Hepatocyte (in vitro differentiated cells): ENCODE results near the gene KCNS3.

Source experiments
- EZH2 ChIP-seq: fragments of 200-600 bp; sonication (generic); IDR thresholded peaks from 2 replicates; pipeline ENCODE4 v1.6.1; 2016; ENCODE audit warnings: antibody characterized with exemption, mild to moderate bottlenecking, borderline replicate concordance
- EZH2phosphoT487 ChIP-seq: fragments of 200-600 bp; sonication (generic); IDR thresholded peaks from one replicate; pipeline ENCODE4 v1.6.1; 2018; ENCODE audit warnings: antibody characterized with exemption, mild to moderate bottlenecking, low read depth, moderate library complexity; ENCODE audit not compliant: unreplicated experiment, severe bottlenecking
- TF ChIP-seq, protein P1 (sequence below): fragments of 200-600 bp; sonication (generic); IDR thresholded peaks from 2 replicates; pipeline ENCODE4 v1.5.1; 2016; ENCODE audit warnings: antibody characterized with exemption, mild to moderate bottlenecking; ENCODE audit not compliant: poor library complexity

DNA sequence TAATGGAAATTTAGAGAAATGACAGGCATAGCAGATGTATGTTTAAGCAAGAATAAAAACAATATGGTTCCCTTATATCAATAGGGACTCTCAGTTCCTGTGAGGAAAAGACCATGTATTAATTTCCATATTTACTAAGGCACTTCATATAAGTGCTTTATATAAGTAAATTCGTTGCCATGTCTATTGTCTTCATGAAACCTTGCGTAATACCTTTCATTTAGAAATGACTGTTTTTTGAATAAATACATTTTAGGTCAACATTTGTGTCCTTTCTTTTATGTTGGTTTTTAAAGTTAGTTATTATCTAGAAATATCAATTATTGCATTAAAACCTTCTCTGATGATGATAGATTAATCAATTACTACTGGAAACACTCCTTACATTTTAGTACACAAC is 83.3 kb downstream of the KCNS3 start:
- TF ChIP-seq, protein P1, sequence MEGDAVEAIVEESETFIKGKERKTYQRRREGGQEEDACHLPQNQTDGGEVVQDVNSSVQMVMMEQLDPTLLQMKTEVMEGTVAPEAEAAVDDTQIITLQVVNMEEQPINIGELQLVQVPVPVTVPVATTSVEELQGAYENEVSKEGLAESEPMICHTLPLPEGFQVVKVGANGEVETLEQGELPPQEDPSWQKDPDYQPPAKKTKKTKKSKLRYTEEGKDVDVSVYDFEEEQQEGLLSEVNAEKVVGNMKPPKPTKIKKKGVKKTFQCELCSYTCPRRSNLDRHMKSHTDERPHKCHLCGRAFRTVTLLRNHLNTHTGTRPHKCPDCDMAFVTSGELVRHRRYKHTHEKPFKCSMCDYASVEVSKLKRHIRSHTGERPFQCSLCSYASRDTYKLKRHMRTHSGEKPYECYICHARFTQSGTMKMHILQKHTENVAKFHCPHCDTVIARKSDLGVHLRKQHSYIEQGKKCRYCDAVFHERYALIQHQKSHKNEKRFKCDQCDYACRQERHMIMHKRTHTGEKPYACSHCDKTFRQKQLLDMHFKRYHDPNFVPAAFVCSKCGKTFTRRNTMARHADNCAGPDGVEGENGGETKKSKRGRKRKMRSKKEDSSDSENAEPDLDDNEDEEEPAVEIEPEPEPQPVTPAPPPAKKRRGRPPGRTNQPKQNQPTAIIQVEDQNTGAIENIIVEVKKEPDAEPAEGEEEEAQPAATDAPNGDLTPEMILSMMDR = no peak
- no peak for TF ChIP-seq EZH2
- TF ChIP-seq EZH2phosphoT487 = no peak
